Subcutaneous adipose tissue (tissue), 4 donors: ENCODE results near the gene AGO1. TPM values are rescaled to one million over a fixed set of nuclear protein-coding genes. Genes with fewer than 3 reads are reported as not detected.

Experiments used
- total RNA-seq, 4 donors: library from RNA; depleted of rRNA; stranded (reverse); fragments of >200 nt; gene quantifications; one replicate each; pipeline ENCODE4 v1.1.0, GENCODE V29; 2016
- TF ChIP-seq, protein P1 (sequence below): fragments of 450-650 bp; IDR thresholded peaks from one replicate; pipeline ENCODE4 v1.5.1; 2016; ENCODE audit warnings: low read depth, mild to moderate bottlenecking, control low read depth, antibody characterized with exemption, moderate library complexity

The AGO1 gene
- total RNA-seq, 4 donors from 2014 or later: 13.2 to 26.3 (median 20.1) TPM

DNA sequence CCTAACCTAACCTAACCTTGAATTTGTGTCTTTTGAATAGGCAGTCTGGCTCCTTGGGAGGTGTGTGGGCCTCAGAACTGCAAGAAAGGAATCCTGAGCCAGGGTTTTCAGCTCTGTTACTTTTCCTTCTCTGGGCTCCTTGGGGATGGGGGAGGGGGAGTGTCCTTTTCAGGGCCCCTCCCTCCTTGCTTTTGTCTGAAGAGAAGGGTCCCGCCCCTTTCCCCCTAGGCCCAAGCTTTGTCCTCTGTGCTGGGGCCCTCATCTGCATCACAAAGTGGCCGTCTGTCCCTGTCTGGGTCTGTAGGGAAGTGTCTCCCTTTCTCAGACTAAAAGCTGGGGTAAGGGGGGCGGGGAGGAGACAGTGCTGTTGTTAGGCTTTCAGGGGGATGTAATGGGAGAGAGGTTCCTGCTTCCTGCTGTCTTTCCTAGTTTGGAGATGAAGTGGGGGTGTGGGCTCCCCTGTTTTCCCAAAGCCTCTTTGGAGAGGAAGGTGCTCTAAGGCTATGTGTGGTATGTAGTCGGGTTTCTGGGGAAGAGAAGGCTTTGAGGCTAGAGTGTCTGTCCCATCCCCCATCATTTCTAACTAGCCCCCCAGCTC is 3.1 kb downstream of the AGO1 start:
- TF ChIP-seq, protein P1, sequence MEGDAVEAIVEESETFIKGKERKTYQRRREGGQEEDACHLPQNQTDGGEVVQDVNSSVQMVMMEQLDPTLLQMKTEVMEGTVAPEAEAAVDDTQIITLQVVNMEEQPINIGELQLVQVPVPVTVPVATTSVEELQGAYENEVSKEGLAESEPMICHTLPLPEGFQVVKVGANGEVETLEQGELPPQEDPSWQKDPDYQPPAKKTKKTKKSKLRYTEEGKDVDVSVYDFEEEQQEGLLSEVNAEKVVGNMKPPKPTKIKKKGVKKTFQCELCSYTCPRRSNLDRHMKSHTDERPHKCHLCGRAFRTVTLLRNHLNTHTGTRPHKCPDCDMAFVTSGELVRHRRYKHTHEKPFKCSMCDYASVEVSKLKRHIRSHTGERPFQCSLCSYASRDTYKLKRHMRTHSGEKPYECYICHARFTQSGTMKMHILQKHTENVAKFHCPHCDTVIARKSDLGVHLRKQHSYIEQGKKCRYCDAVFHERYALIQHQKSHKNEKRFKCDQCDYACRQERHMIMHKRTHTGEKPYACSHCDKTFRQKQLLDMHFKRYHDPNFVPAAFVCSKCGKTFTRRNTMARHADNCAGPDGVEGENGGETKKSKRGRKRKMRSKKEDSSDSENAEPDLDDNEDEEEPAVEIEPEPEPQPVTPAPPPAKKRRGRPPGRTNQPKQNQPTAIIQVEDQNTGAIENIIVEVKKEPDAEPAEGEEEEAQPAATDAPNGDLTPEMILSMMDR: no peak

DNA sequence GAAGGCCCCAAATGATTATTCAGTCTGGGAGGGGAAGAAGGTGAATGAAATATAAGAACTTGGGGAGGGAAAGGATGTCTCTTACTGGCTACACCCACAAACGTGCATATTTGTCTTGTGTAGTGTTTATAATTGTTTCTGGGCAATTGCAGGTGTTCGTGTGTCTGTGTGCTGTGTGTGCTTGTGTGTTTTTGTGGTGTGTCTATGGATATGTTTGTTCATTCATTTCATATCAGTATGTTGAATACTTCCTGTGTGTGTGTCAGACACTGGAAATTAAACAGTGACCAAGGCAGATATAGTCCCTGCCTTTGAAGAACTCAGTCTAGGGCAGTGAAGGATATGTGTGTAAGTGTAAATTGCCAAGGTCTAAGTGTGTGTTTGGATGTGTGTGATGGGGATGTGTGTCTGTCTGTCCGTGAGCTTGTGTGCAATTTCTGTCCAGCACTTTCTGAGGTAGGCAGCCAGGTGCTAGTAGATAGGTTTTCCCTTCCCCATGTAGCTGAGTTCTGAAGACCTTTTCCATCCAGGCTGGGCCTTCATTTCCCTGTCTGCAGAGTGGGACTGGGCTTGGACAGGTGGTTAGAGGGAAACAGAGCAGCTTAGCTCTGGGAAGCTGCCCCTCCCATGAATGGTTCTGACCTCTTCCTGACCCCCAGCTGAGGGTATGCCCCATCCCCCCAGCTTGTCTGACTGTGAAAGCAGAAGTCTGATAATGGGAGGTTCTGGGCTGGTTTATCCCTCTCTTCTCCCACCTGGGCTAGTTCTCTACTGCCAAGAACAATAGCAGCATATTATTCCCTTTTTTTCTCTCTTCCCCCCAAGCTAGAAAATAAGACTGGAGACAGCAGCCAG is 3.8 kb downstream of the AGO1 start:
- TF ChIP-seq, protein P1: no peak

DNA sequence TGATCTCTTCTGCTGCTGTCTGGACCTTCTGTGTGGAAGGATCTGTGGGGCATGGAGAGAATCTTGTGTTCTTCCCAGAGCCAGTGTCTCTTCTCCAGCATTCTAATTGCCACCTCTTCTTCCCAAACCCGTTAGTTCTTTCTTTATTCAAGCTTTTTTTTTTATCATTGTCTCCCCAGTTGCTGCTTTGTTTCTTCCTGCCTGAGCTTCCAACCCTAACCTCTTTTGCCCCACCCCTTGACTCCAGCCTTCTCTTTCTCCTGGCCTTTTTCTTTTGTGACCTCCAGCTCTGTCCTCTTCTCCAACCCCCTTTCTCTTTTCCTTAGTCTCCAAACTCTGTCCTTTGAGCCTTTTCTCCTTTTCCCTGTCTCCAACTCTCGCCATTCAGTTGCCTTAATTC is 4.5 kb downstream of the AGO1 start:
- TF ChIP-seq, protein P1: no peak

DNA sequence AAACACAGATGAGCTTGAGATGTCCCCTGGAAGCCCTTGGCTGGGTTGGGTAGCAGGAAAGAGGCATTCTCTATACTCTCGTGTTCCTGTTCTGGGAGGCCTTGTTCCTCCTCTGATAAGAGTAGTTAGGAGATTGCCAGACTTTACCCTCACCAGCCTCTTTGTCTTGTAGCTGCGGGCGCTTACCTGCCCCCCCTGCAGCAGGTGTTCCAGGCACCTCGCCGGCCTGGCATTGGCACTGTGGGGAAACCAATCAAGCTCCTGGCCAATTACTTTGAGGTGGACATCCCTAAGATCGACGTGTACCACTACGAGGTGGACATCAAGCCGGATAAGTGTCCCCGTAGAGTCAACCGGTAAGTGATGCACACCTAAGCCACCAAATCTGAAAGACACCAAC is 5.2 kb downstream of the AGO1 start:
- TF ChIP-seq, protein P1: no peak

DNA sequence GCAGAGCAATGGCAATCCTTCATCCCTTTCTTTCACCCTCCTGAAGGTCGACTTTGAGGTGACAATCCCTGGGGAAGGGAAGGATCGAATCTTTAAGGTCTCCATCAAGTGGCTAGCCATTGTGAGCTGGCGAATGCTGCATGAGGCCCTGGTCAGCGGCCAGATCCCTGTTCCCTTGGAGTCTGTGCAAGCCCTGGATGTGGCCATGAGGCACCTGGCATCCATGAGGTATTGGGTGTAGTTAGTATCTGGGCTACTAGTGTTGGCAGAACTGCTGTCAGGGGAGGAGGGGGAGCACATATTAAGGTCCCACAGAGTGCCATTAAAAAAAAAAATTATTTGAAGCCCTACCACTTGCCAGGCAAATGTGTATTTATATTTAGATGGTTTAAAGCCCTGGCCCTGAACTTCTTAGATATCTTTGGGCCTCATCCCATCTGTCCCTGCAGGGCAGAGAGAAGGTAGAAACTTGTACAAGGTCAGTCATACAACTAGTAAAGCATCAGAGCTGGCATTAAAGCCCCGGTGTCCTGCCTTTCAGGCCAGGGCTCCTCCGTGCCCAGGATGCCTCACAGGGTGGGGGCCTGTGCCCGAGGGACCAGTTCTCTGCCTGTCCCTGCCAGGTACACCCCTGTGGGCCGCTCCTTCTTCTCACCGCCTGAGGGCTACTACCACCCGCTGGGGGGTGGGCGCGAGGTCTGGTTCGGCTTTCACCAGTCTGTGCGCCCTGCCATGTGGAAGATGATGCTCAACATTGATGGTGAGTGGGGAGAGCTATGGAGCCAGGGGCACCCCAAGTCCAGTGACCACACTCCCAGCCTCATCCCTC is 10.3 kb downstream of the AGO1 start:
- TF ChIP-seq, protein P1: no peak

DNA sequence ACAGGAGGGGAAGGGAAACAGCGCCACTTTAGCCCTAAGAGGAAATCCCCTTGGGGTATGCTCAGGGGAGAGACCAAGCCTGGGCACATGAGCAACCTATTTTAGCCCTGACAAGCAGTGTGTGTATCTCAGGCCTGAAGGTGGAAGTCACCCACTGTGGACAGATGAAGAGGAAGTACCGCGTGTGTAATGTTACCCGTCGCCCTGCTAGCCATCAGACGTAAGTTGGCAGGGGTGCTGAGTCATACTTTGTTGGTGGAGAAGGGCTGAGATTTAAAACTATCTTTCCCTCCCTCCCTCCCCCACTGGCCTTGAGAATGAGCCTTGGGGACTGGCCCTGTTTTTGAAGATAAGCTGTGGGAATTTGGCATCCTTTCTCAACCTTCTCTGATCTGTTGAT is 11.2 kb downstream of the AGO1 start:
- TF ChIP-seq, protein P1: no peak

DNA sequence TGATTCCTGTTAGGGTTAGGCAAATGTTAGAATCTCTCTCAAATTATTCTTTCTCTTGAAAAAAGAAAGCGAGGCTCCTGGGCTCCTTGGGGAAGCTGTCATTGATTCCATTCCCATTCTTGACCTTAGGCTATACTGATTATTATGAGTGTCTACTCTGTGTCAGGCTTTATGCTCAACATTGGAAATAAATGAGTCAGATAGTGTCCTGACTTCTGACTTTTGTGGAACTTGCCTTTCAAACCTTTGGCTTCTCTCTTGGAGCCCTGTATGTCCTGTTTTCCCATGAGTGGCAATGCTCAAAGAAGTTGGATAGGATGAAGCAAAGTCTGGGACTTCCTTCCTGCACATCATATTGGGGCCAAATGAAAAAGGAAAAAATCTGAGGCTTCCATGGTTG is 11.6 kb downstream of the AGO1 start:
- TF ChIP-seq, protein P1: no peak
